ENCODE measurements around the gene GRM1.

- no peak for TF ChIP-seq CTCF (conservative IDR thresholded peaks at IDR 0.05; ENCODE audit: low read depth, low read length)
- no peak for TF ChIP-seq FOS (IDR thresholded peaks at IDR 0.05; ENCODE audit: low read depth, low read length)
- no peak for TF ChIP-seq MAFK (IDR thresholded peaks at IDR 0.05; ENCODE audit: low read depth, low read length)
- no peak for TF ChIP-seq MXI1 (IDR thresholded peaks at IDR 0.05; ENCODE audit: borderline replicate concordance, low read depth, low read length)
- TF ChIP-seq CEBPB (IDR thresholded peaks at IDR 0.05; ENCODE audit: low read depth, low read length): no peak
- TF ChIP-seq NFE2L2 (IDR thresholded peaks at IDR 0.05; ENCODE audit: low read depth, low read length): no peak
- no peak for TF ChIP-seq RFX5 (IDR thresholded peaks at IDR 0.05; ENCODE audit: low read depth, low read length)
- no peak for TF ChIP-seq BHLHE40 (IDR thresholded peaks at IDR 0.05; ENCODE audit: low read depth, low read length)
Observed at GRCh38 chr6:146194434-146194833, 165.6 kb downstream of the GRM1 start.

Measured in IMR-90 (cell line).